HL-60 (cell line): Measurements from ENCODE around the gene PKDCC.

ENCODE experiments used
- REST ChIP-seq: IDR thresholded peaks from 2 replicates; pipeline ENCODE4 v1.6.1; 2012; ENCODE audit warnings: low read depth; ENCODE audit not compliant: insufficient replicate concordance
- TF ChIP-seq, protein P1 (sequence below): IDR thresholded peaks from one replicate; pipeline ENCODE4 v1.5.1; 2011; ENCODE audit warnings: low read length, control low read depth, inconsistent platforms; ENCODE audit not compliant: insufficient read depth

GRCh38 chr2:42057159-42057901 lies 9.5 kb downstream of the PKDCC start:
- TF ChIP-seq, protein P1, sequence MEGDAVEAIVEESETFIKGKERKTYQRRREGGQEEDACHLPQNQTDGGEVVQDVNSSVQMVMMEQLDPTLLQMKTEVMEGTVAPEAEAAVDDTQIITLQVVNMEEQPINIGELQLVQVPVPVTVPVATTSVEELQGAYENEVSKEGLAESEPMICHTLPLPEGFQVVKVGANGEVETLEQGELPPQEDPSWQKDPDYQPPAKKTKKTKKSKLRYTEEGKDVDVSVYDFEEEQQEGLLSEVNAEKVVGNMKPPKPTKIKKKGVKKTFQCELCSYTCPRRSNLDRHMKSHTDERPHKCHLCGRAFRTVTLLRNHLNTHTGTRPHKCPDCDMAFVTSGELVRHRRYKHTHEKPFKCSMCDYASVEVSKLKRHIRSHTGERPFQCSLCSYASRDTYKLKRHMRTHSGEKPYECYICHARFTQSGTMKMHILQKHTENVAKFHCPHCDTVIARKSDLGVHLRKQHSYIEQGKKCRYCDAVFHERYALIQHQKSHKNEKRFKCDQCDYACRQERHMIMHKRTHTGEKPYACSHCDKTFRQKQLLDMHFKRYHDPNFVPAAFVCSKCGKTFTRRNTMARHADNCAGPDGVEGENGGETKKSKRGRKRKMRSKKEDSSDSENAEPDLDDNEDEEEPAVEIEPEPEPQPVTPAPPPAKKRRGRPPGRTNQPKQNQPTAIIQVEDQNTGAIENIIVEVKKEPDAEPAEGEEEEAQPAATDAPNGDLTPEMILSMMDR: no peak
- TF ChIP-seq REST: no peak
